NT2/D1 (cell line): Measurements from ENCODE around the gene SMIM29.

Source experiments
- YY1 ChIP-seq: IDR thresholded peaks from 2 replicates; pipeline ENCODE4 v1.6.1; 2011; ENCODE audit not compliant: insufficient read length, insufficient read depth
- ZNF274 ChIP-seq: IDR thresholded peaks from 2 replicates; pipeline ENCODE4 v1.6.1; 2011; ENCODE audit warnings: mild to moderate bottlenecking, low read depth, low read length

- no peak for TF ChIP-seq YY1
- no peak for TF ChIP-seq ZNF274
These were observed 44.1 kb downstream of the SMIM29 start for GRCh38 chr6:34204693-34205092.
